ENCODE measurements around the gene ZFP36L2.

GRCh38 chr2:43193652-43194120 is 32.7 kb downstream of the ZFP36L2 start:
- TF ChIP-seq CTCF (IDR thresholded peaks at IDR 0.05; ENCODE audit: insufficient read depth, low read length) (no peak), GABPA (IDR thresholded peaks at IDR 0.05; ENCODE audit: low read depth) (no peak), REST (IDR thresholded peaks at IDR 0.05; ENCODE audit: insufficient replicate concordance, low read depth) (no peak)
